Type B pancreatic cell (in vitro differentiated cells): ENCODE results near the gene GRK3. TPM values are rescaled to one million over a fixed set of nuclear protein-coding genes. Genes with fewer than 3 reads are reported as not detected.

Source experiments
- DNase-seq: peaks from one replicate; pipeline ENCODE4 v3.0.0; 2021; ENCODE audit warnings: mixed read lengths; ENCODE audit not compliant: unreplicated experiment; ENCODE audit errors: extremely low spot score
- H3K27ac Mint-ChIP-seq: 2 replicates; pipeline ENCODE4 v1.8.0; 2021; ENCODE audit warnings: mild to moderate bottlenecking, mixed read lengths
- H3K27me3 Mint-ChIP-seq: 2 replicates; pipeline ENCODE4 v1.8.0; 2021; ENCODE audit warnings: mixed read lengths
- H3K36me3 Mint-ChIP-seq: 2 replicates; pipeline ENCODE4 v1.8.0; 2021; ENCODE audit warnings: mixed read lengths
- H3K4me1 Mint-ChIP-seq: one replicate; pipeline ENCODE4 v1.8.0; 2021; ENCODE audit warnings: mixed read lengths; ENCODE audit not compliant: unreplicated experiment
- H3K4me3 Mint-ChIP-seq: 2 replicates; pipeline ENCODE4 v1.8.0; 2021; ENCODE audit warnings: mild to moderate bottlenecking, mixed read lengths
- H3K9me3 Mint-ChIP-seq: 2 replicates; pipeline ENCODE4 v1.8.0; 2021; ENCODE audit warnings: mixed read lengths
- total RNA-seq: library from RNA; stranded (reverse); gene quantifications from 2 replicates; pipeline ENCODE4 v1.2.1, GENCODE V29; 2021; ENCODE audit warnings: low replicate concordance
- TF ChIP-seq, protein P1 (sequence below): fragments of 200-600 bp; sonication (generic); conservative IDR thresholded peaks from 2 replicates; pipeline ENCODE4 v1.5.0; 2021; ENCODE audit warnings: antibody characterized with exemption, mild to moderate bottlenecking

GRK3 gene
- total RNA-seq, 1 donor from 2014 or later = 14.0 TPM

DNA sequence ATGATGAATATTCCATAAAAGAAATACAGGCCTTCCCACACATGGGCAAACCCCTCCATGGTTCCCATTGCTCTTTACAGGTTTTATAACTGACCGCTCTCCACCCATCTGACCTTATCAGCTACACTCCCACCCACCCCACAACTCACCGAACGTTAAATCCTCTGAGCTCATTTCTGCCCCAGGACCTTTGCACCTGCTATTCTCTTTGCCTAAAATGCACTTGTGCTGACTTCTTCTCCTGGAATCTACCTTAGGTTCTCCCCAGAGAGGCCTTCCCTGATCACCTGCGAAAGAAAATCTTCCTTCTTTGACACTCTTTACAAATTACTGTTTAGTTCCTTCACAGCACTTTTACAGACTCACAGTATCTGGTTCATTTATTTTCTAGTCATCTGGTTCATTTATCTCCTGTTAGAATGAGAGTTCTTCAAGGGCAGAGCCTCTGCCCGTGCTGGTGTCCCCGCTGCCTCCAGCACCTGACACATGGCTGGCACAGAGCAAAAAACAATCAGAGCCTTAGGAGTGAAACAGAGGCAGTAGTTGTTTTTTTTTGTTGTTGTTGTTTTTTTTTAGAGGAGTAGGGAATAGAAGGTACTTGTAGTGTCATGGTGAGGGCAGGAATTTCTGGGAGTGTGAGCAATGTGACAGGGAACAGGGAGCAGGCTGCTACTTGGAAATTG, 21.6 kb upstream of the GRK3 start:
- Mint-ChIP-seq H3K4me1 (peaks cover 32% of the 10 kb centered on the region), H3K9me3 (peaks cover 4% of the 10 kb centered on the region), H3K4me3 (no peak overlapping the region), H3K27ac (no peak overlapping the region), H3K36me3 (no peaks in the 10 kb centered on the region), H3K27me3 (no peaks in the 10 kb centered on the region)
- no peak for DNase-seq
- TF ChIP-seq, protein P1, sequence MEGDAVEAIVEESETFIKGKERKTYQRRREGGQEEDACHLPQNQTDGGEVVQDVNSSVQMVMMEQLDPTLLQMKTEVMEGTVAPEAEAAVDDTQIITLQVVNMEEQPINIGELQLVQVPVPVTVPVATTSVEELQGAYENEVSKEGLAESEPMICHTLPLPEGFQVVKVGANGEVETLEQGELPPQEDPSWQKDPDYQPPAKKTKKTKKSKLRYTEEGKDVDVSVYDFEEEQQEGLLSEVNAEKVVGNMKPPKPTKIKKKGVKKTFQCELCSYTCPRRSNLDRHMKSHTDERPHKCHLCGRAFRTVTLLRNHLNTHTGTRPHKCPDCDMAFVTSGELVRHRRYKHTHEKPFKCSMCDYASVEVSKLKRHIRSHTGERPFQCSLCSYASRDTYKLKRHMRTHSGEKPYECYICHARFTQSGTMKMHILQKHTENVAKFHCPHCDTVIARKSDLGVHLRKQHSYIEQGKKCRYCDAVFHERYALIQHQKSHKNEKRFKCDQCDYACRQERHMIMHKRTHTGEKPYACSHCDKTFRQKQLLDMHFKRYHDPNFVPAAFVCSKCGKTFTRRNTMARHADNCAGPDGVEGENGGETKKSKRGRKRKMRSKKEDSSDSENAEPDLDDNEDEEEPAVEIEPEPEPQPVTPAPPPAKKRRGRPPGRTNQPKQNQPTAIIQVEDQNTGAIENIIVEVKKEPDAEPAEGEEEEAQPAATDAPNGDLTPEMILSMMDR = no peak

DNA sequence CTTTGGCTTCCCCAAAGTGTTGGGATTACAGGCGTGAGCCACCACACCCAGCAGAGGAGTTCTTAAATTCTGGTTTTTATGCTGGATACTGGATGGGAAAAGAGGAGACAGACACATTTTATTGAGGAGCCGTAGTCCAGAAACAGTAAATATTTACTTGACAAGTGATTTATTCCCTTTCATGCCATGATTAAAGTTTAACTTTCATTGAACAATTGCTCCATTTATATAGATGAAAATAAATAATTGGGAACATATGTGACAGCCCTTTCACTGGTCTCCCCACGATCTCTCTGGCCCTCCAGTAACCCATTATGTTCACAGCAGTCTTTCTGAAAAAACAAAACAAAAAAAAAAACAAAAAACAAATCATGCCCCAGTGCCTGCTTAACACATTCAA, 19.3 kb upstream of the GRK3 start:
- DNase-seq = no peak
- Mint-ChIP-seq H3K36me3 (no peaks in the 10 kb centered on the region), H3K27ac (no peak overlapping the region), H3K4me1 (peaks cover 37% of the 10 kb centered on the region), H3K4me3 (peak overlapping the region; percentile 33), H3K9me3 (peaks cover 4% of the 10 kb centered on the region), H3K27me3 (no peaks in the 10 kb centered on the region)
- TF ChIP-seq, protein P1 = no peak

DNA sequence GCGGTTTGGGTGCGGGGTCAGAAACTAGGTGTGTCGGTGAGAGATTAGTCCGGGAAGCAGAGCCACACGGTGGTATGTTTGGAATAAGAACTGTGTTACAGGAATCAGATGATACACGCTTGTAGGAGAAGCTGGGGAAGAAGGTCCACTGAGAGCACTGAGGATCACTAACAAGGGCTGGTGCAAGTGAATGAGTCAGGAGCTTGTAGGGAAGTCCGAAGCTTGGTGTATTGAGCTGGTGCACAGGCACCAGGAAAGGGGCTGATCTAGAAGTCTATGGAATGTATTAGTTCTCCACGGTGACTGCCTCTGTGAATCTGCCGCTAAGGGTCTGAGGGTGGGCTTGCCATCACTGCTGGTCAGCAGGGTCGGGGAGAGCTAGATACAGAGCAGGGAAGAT, 18.8 kb upstream of the GRK3 start:
- Mint-ChIP-seq H3K4me3 (peak overlapping the region; percentile 33), H3K36me3 (no peaks in the 10 kb centered on the region)

DNA sequence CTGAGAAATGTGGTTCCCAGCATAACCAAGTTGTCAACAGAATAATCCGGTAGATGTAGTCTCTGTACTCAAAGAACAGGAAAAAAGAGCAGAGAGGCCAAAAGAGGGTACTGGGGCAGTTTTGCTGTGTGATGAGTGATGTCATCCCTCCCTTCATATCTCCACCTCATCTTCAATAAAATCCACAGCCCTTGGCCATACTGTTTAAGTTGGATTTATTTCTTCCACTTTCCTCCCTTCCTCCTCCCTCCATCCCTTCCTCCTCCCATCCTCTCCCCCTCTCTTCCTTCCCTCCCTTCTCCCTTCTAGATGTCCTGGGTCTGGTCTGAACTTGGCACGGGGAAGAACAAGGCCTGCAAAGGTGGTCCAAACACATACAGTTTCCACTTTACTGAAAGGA, 18.2 kb upstream of the GRK3 start:
- peaks cover 37% of the 10 kb centered on the region for H3K4me1 Mint-ChIP-seq
- H3K27me3 Mint-ChIP-seq = no peaks in the 10 kb centered on the region
- no peak for DNase-seq
- no peaks in the 10 kb centered on the region for H3K36me3 Mint-ChIP-seq
- TF ChIP-seq, protein P1 = no peak
- no peak overlapping the region for H3K4me3 Mint-ChIP-seq
- no peak overlapping the region for H3K27ac Mint-ChIP-seq
- peaks cover 4% of the 10 kb centered on the region for H3K9me3 Mint-ChIP-seq

More for the DNA sequence above, 18.8 kb upstream of the GRK3 start:
- Mint-ChIP-seq H3K27ac (peak overlapping the region; percentile 7), H3K4me1 (peaks cover 37% of the 10 kb centered on the region), H3K9me3 (peaks cover 4% of the 10 kb centered on the region), H3K27me3 (no peaks in the 10 kb centered on the region)
- DNase-seq = no peak
- TF ChIP-seq, protein P1 = no peak

DNA sequence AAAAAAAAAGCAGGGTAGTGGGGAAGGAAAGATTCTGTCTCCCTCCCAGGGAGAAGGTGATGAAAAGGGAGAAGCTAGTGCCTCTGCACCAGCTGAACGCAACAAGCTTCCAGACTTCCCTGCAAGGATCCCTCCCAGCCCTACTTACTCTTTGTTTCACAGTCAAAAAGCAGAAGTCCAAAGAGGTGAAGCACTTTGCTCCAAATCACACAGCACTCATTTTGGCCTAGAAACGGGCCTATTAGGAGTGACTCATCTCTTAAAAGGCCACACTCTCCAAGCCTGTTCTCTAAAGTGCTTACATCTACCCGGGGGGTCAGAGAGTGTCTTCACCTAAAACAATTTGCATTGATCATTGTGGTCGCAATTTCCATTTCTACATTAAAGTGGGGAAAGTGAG, 17.7 kb upstream of the GRK3 start:
- Mint-ChIP-seq H3K4me1 (peaks cover 37% of the 10 kb centered on the region), H3K27ac (no peak overlapping the region), H3K4me3 (no peak overlapping the region), H3K36me3 (no peaks in the 10 kb centered on the region), H3K27me3 (no peaks in the 10 kb centered on the region), H3K9me3 (peaks cover 4% of the 10 kb centered on the region)
- DNase-seq = no peak
- TF ChIP-seq, protein P1 = no peak
